NCI-H1092 treated with DMSO at 0.1 percent for 48 hours (cell line): ENCODE results near the gene INMT.

Experiments used
- DNase-seq: peaks from one replicate; lab custom pipeline; 2025; lab: John Stamatoyannopoulos, UW

INMT gene

DNA sequence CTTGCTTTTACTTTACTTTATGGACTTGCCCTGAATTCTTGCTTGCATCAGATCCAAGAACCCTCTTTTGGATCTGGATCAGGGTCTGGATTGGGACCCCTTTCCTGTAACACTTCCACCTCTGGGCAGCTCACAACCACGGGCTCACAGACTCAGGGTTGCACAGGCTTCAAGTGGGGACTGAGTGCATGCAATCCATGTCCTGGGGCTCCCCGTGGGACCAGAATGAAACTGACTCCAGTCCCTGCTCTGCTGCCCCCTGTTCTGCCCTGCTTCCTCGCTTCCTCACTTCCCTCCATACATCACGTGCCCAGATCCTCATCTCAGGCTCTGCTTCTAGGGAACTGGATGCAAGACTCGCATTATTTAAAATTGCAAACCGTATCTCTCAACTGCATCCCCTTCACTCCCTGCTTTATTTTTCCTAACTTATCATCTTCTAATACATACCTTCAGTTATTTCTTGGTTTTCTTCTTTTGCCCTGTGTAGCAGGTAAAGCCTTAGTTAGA, 23.3 kb upstream of the INMT start:
- DNase-seq = no peak

DNA sequence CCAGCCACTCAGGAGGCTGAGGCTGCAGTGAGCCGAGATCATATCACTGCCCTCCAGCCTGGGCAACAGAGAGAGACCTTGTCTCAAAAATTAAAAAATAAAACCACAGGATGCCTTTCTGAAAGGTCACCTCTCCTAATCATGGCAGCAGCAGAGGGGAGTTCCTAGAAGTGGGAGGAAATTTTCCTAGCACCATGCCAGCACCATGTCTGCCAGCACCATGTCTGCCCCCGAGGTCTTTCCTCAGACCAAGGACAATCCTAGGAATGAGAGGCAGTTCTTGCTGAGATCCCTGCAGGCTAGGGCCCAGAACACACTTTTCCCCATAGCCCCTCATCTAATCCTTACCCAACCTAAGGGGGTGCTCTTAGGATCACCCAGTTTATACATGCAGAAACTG, 22.3 kb upstream of the INMT start:
- DNase-seq = no peak

DNA sequence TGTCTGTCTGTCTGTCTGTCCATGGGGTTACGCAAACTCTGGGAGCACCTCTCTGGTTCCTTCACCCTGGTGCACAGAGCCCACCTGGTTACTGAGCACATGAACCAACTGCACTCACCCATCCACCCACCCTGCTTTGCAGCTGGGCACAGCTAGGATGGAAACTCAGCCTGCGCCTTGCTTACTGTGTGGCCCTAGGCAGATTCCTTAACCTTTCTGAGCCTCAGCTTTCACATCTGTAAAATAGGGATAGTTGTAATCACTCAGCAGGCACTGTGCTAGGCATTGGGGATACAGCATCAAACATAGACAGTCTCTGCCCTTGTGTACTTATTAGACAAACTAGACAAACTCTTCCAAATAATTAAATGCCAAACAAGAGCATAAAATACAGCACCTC, 21.8 kb upstream of the INMT start:
- no peak for DNase-seq

- DNase-seq = no peak
Measured at GRCh38 chr7:30730996-30731395, 20.9 kb upstream of the INMT start.

DNA sequence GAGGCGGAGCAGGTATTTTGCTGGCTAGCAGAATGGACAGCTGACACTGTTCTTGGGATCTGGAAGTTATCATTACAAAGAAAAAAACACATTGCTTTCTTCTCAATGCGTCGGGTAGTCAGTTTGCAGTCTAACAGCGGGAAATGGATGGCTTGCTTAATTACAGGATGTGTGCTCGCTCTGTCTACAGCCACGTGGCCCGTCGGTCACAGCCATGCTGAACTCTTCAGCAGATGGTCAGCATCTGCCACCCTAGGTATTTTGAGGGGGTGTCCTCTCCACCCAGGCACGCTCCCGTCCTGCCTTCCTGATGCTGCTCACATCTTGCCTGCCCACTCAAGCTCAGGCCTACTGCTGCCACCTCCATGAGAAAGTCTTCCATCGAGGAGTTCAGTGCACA, 20.4 kb upstream of the INMT start:
- no peak for DNase-seq

- no peak for DNase-seq
Measured at GRCh38 chr7:30732606-30733005, 19.3 kb upstream of the INMT start.

- no peak for DNase-seq
Measured at GRCh38 chr7:30733216-30733615, 18.7 kb upstream of the INMT start.

GRCh38 chr7:30733691-30734090, 18.2 kb upstream of the INMT start:
- no peak for DNase-seq

DNA sequence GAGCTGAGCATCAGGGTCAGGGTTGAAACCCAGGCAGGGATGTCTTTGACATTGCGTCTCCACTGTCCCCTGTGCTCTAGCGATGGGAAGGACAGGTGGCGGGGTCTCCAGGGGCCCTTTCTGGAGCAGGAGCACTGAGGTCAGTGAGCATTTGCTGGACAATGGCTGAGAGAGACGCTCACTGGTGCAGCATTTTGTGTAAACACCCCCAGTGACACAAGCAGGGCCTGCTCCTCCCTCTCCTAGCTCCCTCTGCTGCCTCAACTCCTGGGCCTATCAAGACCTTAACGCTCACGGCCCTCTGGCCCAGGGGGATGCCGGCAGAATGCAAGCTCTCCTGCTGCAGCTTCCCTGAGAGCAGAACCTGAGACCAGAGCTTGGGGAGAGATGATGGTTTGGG, 17.4 kb upstream of the INMT start:
- DNase-seq = no peak

- DNase-seq = no peak
Measured at GRCh38 chr7:30735631-30736030, 16.3 kb upstream of the INMT start.

GRCh38 chr7:30736291-30736690, 15.6 kb upstream of the INMT start:
- DNase-seq = no peak

DNA sequence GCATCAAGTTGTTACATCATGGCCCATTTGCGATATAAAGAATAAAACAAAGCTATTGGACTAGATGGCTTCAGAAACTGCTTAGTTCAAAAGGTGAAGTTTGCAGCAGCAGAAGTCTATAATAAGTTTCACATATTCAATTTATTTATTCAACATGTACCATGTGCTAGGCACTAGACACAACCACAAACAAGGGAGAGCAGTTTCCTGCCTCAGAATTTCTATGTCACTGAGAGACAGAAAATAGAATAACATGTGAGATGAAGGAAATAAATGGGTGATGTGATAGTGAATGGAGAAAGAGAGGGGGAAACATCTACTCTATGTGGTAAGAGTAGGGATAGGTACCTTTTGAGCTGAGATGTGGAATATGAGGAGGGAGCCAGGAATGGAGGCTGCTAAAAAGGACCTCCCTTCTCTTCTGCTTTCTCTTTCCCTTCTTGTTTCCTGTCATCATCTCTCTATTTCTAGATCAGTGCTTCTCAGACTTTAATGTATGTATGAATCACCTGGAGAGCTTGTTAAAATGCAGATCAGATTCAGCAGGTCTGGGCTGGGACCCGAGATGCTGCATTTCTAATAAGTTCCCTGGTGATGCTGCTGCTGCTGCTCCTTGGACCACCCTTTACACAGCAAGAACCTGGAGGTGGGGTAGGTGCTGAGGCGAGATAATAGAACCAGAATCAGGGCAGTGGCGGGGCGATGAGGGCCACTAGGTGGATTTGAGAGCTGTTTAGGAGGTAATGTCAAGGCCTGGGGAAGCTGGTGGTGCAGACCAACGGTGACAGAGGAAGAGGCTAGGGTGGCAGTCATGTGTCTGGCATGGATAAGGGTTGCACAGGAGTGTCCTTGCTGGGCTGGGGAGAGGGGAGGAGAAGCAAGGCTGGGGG, 13.7 kb upstream of the INMT start:
- DNase-seq = no peak

DNA sequence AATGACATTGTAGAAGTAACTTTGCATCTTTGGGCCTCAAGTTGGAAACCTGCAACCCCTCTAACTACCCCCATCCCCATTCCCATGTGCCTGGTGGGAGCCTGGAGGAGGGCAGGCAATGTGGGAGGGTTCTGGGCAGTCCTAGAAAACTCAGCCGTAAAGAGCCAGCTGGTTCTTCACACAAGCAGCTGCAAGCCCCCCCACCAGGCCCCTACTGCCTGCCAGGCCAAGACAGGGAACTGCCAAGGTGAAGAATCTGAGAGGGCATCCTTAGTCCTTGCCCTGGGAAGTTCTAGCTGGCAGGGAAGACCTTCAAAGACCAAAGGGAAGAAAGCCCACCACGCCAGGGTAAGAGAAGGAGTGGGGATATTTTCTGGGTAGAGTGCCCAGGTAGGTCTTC, 12.2 kb upstream of the INMT start:
- no peak for DNase-seq

DNA sequence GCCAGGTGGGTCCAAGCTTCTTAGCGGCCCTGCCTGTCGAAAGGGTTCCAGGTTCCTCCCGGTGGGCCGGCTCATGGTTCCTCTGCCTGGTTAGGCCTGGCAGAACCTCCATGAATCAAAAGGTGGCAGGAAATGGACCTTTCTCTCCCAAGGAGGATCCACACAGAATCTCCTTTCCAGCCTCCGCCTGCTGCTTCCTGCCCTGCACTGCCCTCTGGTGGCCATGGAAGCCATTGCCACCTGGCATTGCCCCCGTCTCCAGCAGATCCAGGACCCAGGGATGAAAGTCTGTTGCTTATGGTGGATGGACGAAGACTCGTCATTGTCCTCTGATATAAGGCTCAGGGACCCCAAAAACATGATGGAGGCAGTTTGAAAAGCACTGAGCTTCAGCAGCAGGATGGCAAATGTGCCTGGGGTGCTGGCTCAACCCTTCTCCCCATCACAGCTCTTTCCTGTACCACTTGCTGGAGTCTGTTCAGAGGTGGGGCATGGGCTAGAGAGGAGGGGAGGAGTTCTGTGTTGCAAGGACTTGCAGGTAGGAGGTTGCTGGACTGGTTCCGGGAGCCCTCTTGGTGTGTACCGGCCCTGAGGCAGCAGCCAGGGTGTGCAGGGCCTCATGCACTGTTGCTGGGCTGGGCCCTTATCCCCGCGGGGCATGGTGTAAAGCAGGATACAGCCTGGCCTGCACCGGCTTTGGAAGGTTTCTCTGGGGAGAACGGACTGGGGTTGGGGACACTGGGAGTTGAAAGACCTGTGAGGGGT, 11.3 kb upstream of the INMT start:
- peak; percentile 74 for DNase-seq

DNA sequence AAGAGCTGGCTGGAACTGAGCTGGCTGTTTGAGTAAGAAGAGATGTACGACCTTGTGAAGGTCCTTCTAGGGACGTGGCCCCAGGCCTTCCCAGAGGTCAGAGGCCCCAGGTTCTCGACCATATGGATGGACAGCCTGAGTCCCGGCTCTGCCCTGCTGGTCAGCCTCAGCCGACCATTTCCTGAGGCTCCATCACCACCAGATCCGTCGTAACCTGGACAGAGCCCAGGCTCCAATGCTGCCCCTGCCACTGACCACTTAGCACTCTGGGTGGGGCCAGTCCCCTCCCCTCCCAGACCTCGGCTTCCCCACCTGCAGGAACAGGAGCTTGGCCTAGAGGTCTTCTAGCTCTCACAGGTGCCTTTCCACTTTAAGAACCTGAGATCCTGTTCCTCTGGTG, 10.6 kb upstream of the INMT start:
- DNase-seq = no peak

- peak; percentile 11 for DNase-seq
Measured at GRCh38 chr7:30743371-30744074, 8.4 kb upstream of the INMT start.

GRCh38 chr7:30744075-30744417, 7.9 kb upstream of the INMT start:
- DNase-seq = no peak

DNA sequence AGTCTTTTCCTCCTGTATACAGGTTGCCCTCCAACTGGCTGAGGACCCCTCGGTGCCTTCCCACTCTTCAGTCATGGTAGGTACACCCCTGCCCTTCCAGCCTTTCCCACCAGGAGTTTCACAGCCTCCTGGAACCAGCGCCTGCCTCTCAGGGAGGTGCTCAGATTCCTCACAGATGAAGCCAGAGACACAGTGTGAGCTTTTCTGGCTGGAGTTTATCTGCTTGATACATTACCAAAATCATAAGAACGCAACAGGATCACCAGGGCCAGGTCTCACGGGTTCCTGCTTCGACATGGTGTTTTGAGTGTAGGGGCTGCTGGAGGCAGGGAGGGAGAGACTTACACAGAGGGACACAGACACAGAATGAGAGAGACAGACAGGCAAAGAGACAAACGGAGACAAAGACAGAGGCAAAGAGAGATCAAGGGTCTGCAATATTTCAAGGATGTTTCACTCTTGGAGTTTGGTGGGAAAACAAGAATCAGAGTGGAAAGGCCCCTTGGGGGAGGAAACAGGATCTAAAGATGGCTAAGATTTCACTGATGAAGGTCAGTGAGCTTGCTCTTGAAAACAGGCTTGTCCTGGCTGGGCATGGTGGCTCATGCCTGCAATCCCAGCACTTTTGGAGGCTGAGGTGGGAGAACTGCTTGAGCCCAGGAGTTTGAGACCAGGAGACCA, 6.5 kb upstream of the INMT start:
- DNase-seq = no peak

DNA sequence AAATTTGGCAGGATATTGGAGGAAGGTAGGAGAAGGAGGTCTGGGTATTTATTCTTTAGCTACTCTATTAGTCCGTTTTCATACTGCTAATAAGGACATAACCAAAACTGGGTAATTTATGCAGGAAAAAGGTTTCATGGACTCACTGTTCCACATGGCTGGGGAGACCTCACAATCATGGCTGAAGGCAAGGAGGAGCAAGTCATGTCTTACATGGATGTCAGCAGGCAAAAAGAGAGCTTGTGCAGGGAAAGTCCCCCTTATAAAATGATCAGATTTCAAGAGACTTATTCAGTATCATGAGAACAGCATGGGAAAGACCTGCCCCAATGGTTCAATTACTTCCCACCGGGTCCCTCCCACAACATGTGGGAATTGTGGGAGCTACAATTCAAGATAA, 1.9 kb upstream of the INMT start:
- DNase-seq = no peak

GRCh38 chr7:30750683-30751650, 968 bp upstream of the INMT start:
- no peak for DNase-seq

GRCh38 chr7:30752484-30752883, 549 bp downstream of the INMT start:
- DNase-seq = no peak
